Panc1 (cell line): Measurements from ENCODE around the gene AP4B1. TPM values are rescaled to one million over a fixed set of nuclear protein-coding genes. Genes with fewer than 3 reads are reported as not detected.

Experiments used
- ATAC-seq: fragments of 200-7000 bp; cut with Tn5 transposase; 2 replicates; pipeline ENCODE4 v1.9.1; 2020; ENCODE audit warnings: mild to moderate bottlenecking, moderate library complexity
- BruUV-seq: library from RNA; stranded (reverse); fragments of 400-500 nt; replicated peaks from 2 replicates; lab custom pipeline; 2021; lab: Mats Ljungman, UMichigan
- CTCF ChIA-PET: fragments of 300-600 bp; sonication (Branson Sonifier 250); formaldehyde crosslinking; loops from one replicate; lab custom pipeline; 2022; ENCODE audit warnings: antibody characterized with exemption; lab: Charles Lee
- POLR2A ChIA-PET: fragments of 300-600 bp; sonication (Branson Sonifier 250); formaldehyde crosslinking; loops from one replicate; lab custom pipeline; 2022; ENCODE audit warnings: antibody characterized with exemption; lab: Charles Lee
- DNase-seq: peaks from one replicate; pipeline ENCODE4 v3.0.0-alpha.2; 2010; ENCODE audit warnings: low read depth, low spot score
- H3K27ac ChIP-seq: 2 replicates; pipeline ENCODE4 v1.5.1; 2011; ENCODE audit warnings: mild to moderate bottlenecking, low read length, inconsistent platforms
- H3K27me3 ChIP-seq: fragments of 200-500 bp; sonication (Bioruptor generic); 2 replicates; pipeline ENCODE4 v1.6.0; 2014; ENCODE audit warnings: low read length, inconsistent platforms; ENCODE audit not compliant: control insufficient read depth, insufficient read depth
- H3K36me3 ChIP-seq: fragments of 200-500 bp; sonication (Bioruptor generic); 2 replicates; pipeline ENCODE4 v1.5.1; 2014; ENCODE audit warnings: inconsistent platforms, mild to moderate bottlenecking, low read length, moderate library complexity; ENCODE audit not compliant: control insufficient read depth, insufficient read depth
- H3K4me1 ChIP-seq: 2 replicates; pipeline ENCODE4 v1.5.1; 2011; ENCODE audit warnings: inconsistent platforms, mild to moderate bottlenecking, low read length, moderate library complexity; ENCODE audit not compliant: control insufficient read depth, insufficient read depth
- H3K4me3 ChIP-seq, 2 experiments: 2 replicates each; pipeline ENCODE4 v1.5.1; 2011 to 2012; ENCODE audit warnings: low read depth in 2 of 2, low read length in 2 of 2, mild to moderate bottlenecking in 2 of 2, inconsistent platforms in 1 of 2, moderate library complexity in 1 of 2
- H3K9me3 ChIP-seq: fragments of 200-500 bp; sonication (Bioruptor generic); 2 replicates; pipeline ENCODE4 v1.5.1; 2014; ENCODE audit warnings: low read depth, mild to moderate bottlenecking, inconsistent platforms, low read length, moderate library complexity; ENCODE audit not compliant: control insufficient read depth, insufficient read depth
- POLR2AphosphoS5 ChIP-seq: IDR thresholded peaks from 2 replicates; pipeline ENCODE4 v1.6.1; 2012; ENCODE audit warnings: mild to moderate bottlenecking, low read depth, low read length, moderate library complexity
- SIN3A ChIP-seq: IDR thresholded peaks from 2 replicates; pipeline ENCODE4 v1.6.1; 2012; ENCODE audit warnings: low read depth, mild to moderate bottlenecking, low read length, moderate library complexity, borderline replicate concordance; ENCODE audit not compliant: insufficient read depth
- TCF7L2 ChIP-seq: IDR thresholded peaks from 2 replicates; pipeline ENCODE4 v1.6.1; 2011; ENCODE audit warnings: mild to moderate bottlenecking, low read depth, low read length, inconsistent platforms
- in situ Hi-C: cut with HindIII; loops from 2 replicates; pipeline ENCODE4 v1.10.0; 2016; ENCODE audit warnings: low sequenced_read_pairs, low pct_unique_long_range_greater_than_20kb
- intact Hi-C: fragments of 100-400 bp; cut with micrococcal nuclease; formaldehyde crosslinking; loops from one replicate; pipeline ENCODE4 v1.10.0; 2022; ENCODE audit not compliant: unreplicated experiment
- total RNA-seq: library from RNA; stranded (reverse); gene quantifications from one replicate; pipeline ENCODE4 v1.2.1, GENCODE V29; 2021; ENCODE audit not compliant: unreplicated experiment
- TF ChIP-seq, protein P1 (sequence below), 2 experiments: IDR thresholded peaks; 2 replicates each; pipeline ENCODE4 v1.6.1; 2011 to 2012; ENCODE audit warnings: low read depth in 2 of 2, control low read depth in 1 of 2, low read length in 1 of 2, mild to moderate bottlenecking in 1 of 2, moderate library complexity in 1 of 2; ENCODE audit not compliant: insufficient read depth in 1 of 2
- TF ChIP-seq, protein P2 (sequence below): fragments of 450-650 bp; IDR thresholded peaks from 2 replicates; pipeline ENCODE4 v1.5.1; 2017; ENCODE audit warnings: mild to moderate bottlenecking

AP4B1 gene
- total RNA-seq, 1 experiment from 2014 or later = 14.2 TPM

DNA sequence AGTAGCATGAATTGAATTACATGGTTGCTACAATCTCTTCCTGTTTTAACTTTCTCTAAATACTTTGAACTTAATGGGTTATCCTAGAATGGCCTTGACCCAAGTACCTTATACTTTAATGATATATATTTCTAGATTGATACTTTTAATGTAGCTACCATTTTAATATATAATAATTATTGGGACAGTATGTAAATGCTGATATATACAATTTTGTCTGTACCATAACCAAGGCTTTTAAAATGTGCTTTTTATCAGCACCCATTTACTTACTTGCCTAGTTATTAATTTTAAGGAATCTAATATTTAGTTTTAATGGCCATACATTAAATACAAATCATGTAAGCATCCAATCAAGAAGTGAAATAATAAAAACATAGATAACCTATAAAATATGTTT, 37.9 kb upstream of the AP4B1 start:
- Histone ChIP-seq H3K4me3 (no peak overlapping the region), H3K9me3 (no peaks in the 10 kb centered on the region), H3K27ac (no peak overlapping the region), H3K4me1 (no peaks in the 10 kb centered on the region), H3K27me3 (no peaks in the 10 kb centered on the region), H3K36me3 (no peaks in the 10 kb centered on the region; the same call in 1 of the 2 replicates)
- TF ChIP-seq, protein P1, sequence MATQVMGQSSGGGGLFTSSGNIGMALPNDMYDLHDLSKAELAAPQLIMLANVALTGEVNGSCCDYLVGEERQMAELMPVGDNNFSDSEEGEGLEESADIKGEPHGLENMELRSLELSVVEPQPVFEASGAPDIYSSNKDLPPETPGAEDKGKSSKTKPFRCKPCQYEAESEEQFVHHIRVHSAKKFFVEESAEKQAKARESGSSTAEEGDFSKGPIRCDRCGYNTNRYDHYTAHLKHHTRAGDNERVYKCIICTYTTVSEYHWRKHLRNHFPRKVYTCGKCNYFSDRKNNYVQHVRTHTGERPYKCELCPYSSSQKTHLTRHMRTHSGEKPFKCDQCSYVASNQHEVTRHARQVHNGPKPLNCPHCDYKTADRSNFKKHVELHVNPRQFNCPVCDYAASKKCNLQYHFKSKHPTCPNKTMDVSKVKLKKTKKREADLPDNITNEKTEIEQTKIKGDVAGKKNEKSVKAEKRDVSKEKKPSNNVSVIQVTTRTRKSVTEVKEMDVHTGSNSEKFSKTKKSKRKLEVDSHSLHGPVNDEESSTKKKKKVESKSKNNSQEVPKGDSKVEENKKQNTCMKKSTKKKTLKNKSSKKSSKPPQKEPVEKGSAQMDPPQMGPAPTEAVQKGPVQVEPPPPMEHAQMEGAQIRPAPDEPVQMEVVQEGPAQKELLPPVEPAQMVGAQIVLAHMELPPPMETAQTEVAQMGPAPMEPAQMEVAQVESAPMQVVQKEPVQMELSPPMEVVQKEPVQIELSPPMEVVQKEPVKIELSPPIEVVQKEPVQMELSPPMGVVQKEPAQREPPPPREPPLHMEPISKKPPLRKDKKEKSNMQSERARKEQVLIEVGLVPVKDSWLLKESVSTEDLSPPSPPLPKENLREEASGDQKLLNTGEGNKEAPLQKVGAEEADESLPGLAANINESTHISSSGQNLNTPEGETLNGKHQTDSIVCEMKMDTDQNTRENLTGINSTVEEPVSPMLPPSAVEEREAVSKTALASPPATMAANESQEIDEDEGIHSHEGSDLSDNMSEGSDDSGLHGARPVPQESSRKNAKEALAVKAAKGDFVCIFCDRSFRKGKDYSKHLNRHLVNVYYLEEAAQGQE (IDR thresholded peaks at IDR 0.05; ENCODE audit: insufficient read depth in 1 of 2, low read depth in 2 of 2, low read length in 1 of 2) = no peak
- TF ChIP-seq, protein P2, sequence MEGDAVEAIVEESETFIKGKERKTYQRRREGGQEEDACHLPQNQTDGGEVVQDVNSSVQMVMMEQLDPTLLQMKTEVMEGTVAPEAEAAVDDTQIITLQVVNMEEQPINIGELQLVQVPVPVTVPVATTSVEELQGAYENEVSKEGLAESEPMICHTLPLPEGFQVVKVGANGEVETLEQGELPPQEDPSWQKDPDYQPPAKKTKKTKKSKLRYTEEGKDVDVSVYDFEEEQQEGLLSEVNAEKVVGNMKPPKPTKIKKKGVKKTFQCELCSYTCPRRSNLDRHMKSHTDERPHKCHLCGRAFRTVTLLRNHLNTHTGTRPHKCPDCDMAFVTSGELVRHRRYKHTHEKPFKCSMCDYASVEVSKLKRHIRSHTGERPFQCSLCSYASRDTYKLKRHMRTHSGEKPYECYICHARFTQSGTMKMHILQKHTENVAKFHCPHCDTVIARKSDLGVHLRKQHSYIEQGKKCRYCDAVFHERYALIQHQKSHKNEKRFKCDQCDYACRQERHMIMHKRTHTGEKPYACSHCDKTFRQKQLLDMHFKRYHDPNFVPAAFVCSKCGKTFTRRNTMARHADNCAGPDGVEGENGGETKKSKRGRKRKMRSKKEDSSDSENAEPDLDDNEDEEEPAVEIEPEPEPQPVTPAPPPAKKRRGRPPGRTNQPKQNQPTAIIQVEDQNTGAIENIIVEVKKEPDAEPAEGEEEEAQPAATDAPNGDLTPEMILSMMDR = no peak
- TF ChIP-seq POLR2AphosphoS5 (no peak), TCF7L2 (no peak), SIN3A (no peak)
- intact Hi-C loops = no loop called here
- no TSS peak for BruUV-seq
- DNase-seq = no peak
- CTCF ChIA-PET = no interaction called here
- in situ Hi-C loops = no loop called here
- POLR2A ChIA-PET = no interaction called here
- no peak for ATAC-seq

DNA sequence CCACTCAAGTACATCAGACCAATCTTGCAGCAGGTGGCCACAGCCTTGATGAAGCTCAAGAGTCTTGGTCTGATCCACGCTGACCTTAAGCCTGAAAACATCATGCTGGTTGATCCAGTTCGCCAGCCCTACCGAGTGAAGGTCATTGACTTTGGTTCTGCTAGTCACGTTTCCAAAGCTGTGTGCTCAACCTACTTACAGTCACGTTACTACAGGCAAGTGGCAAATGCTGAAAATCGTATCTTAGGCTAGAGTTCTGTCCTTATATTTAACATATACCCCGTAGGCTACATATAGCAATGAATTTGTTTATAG, 36.6 kb upstream of the AP4B1 start:
- BruUV-seq = no TSS peak
- intact Hi-C loops = no loop called here
- ChIA-PET CTCF (no interaction called here), POLR2A (no interaction called here)
- no peak overlapping the region for H3K4me3 ChIP-seq
- no peak for ATAC-seq
- no peaks in the 10 kb centered on the region for H3K27me3 ChIP-seq
- H3K27ac ChIP-seq = no peak overlapping the region
- H3K4me1 ChIP-seq = no peaks in the 10 kb centered on the region
- H3K9me3 ChIP-seq = no peaks in the 10 kb centered on the region
- in situ Hi-C loops = no loop called here
- no peak for DNase-seq
- no peaks in the 10 kb centered on the region; the same call in 1 of the 2 replicates for H3K36me3 ChIP-seq
- TF ChIP-seq, protein P1 (IDR thresholded peaks at IDR 0.05; ENCODE audit: insufficient read depth in 1 of 2, low read depth in 2 of 2, low read length in 1 of 2) = no peak
- TF ChIP-seq POLR2AphosphoS5 (no peak), TCF7L2 (no peak), SIN3A (no peak)
- TF ChIP-seq, protein P2 = no peak
